Cerebellar nuclear complex (tissue), 1 donor: ENCODE measurements around the gene VCPKMT.
"Not testable (repeated sequence)": the region's sequence is repeated elsewhere in the genome, so short reads cannot be mapped to it uniquely, and the experiment has no call there.

Experiments used
- DNase-seq, 2 experiments: peaks; one replicate each; lab custom pipeline; 2025; lab: John Stamatoyannopoulos, UW

The VCPKMT gene

DNA sequence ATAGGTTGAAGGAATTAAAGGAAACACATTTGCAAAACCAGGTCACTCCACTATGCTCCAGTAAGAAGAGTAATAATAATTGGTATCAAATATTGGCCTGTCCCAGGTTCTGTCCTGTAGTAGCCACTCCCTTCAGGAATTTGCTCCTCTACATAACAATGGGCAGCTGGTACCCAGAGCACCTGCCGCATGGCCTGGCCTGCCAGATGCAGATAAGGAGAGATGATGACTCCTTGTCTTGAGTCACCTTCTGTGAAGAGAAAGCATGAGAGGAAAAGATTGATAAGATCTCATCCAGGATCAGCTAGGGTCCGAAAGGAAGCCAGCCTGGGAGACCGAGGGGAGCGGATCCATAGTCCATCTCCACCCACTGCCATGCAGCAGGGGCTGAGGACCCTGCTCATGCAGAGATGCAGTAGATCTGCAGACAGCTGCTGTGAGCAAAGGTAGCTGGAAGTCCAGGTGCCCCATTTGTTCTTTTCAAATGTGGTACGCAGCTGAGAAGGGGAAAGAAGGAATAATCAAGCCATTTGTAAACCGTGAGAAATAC lies 24.3 kb downstream of the VCPKMT start:
- DNase-seq: no peak

DNA sequence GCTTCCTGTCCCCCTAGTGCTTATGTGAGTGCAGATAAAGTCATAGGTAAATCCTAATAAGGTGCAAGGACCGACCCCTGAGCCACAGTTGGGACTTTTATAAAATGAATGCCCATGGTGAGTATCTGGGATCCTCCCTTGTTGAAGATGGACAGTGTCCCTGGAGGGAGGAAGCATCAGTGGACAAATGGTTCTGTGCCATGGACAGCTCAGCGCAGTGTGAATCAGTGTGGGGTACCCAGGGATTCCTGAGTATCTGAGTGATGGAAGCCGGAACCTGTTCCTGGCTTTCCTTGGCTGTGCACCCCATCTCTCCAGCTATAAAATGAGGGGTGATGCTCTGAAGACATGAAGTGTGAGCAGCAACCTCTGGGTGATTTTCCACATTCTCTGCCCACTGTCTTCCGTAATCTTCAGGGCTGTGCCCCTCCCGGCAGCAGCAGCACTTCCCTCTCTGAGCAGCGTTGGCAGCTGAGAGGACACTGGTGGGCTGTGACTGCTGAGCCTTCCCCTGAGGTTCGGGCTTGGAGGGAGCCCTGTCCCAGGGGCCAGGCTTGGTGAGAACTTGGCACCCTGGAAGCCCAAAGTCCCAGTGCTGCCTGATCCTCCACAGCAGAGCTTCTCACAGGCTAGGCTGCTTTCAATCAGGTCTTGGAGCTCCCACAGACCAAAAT lies 25.0 kb downstream of the VCPKMT start:
- no peak for DNase-seq

- no peak for DNase-seq
Measured at GRCh38 chr14:50089208-50089607, 27.2 kb downstream of the VCPKMT start.

DNA sequence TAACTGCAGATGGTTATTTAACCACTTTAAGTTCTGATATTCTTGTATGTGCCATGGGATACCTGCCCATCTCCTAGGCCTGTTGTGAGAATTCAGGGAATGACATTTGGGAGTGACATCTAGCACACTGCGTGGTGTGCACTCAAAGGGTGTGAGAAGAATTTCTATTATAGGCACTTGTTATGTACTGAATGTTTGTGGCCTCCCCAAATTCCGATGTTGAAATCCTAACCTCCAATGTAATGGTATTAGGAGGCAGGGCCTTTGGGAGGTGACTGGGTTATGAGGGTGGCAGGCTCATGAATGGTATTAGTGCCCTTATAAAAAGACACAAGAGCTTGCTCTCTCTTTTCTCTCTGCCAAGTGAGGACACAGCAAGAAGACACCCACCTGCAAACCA lies 27.6 kb downstream of the VCPKMT start:
- DNase-seq: no peak

- DNase-seq: no peak
Measured at GRCh38 chr14:50088117-50088515, 28.3 kb downstream of the VCPKMT start.

DNA sequence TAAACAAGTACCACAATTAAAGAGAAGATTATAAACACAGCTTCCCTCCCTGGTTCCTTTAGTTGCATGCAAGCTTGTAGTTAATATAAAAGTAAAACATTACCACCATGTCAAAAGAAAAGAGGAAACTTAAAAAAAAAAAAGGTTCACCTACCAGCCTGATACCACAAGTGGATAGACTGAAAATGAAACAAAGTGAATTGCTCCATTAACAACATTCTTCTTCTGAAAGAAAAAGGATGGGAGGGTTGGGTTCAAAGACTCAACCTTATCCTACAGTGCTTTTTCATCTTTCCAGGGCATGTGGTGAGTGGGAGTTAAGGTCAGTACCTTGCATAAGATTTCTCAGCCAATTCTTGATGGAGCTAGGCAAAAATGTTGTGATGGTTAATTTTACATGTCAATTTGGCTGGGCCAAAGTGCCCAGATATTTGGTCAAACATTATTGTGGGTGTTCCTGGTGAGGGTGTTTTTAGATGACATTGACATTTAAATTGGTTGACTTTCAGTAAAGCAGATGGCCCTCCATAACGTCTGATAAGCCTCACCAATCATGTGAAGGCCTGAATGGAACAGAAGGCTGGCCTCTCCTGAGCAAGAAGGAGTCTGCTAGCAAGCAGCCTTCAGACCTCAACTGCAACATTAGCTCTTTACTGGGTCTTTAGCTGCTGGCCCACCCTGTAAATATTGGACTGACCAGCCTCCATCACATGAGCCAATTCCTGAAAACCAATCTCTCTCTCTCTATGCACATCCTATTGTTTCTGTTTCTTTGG lies 28.8 kb downstream of the VCPKMT start:
- DNase-seq: no peak

GRCh38 chr14:50086321-50086711 lies 30.1 kb downstream of the VCPKMT start:
- no peak for DNase-seq

DNA sequence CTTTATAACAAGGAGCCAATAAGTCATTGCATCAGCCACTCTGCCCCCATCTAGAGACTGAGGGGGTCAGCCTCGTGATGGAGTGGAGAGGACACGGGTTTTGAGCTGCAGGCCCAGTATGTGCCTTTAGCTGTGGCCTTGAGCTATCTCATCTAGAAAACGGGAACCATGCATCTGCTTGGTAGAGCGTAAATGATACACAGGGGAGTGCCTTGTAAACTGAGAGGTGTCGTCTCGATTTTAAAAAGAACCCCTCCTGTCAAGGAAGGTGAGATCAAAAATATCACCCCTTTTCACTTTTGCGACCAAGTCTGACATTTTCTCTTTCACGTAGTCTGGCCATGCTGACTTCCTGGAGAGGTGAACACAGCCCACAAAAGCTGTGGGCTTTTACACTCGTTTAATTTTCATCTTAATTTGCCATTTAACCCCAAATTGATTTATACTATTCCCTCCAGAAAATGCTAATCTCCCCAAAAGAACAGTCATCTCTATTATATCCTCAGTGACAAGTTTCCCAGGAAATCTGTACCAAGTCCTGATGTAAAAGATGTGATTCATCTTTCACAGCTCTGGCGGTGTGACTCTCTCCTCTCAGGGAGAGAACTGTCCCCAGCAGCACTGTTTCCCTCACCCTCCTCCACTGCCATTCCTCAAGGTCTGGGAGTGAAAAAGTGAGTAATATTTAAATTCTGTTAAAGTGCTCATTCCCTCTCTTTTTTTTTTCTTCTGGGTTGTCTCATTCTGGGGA lies 30.6 kb downstream of the VCPKMT start:
- no peak for DNase-seq

DNA sequence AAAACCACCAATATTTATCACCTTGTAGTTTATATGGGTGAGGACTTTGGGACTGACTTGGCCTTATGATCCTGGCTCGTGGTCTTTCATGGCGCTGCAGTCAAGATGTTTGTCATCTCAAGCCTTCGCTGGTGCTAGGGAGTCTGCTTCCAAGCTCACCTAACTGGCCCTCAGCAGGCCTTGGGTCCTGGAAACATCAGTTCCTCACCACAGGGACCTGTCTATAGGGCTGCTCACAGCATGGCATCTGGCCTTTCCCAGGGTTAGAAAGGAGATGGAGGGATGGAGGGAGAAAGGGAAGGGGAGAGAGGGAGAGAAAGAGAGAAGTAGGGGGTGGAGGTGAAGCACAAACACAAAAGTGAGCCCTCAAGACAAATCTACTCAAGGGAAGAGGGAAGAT lies 31.7 kb downstream of the VCPKMT start:
- no peak for DNase-seq

DNA sequence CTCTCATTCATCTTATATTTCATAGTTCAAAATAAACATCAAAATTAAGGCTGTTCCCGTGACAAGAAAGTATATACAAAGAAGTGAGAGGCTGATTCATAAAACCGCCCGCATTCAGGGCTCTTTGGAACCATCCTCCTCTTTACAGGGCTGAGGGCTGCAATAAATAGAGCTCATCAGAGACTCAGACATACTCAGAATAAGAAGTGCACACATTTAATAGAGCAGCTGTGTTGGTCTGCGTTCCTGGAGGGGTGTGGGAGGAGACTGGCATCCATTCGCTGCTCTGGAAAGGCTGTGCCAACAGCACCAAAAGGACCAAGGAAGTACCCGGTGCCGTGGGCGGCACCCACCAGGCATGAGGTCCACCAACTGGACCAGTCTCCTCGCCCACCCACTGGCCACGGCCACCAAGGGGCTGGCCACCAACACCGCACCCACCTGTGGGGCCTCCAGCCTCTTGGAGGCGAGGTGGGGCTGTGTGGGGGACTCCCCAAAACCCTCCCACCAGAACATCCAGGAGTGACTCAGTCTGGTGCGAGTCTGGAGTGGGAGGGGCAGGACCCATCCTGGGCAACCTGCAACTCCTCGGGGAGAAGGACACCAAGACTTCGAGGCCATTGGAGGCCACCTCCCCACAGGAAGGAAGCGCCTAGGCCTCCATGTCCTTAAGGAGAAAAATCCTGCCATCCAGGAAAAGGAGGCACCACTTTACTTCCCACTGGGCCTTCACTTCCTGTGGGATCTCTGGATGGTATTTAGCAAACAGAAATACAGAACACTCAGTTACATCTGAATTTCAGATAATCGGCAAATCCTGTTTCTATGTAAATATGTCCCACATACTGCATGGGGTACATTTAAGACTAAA lies 32.7 kb downstream of the VCPKMT start:
- no peak for DNase-seq

DNA sequence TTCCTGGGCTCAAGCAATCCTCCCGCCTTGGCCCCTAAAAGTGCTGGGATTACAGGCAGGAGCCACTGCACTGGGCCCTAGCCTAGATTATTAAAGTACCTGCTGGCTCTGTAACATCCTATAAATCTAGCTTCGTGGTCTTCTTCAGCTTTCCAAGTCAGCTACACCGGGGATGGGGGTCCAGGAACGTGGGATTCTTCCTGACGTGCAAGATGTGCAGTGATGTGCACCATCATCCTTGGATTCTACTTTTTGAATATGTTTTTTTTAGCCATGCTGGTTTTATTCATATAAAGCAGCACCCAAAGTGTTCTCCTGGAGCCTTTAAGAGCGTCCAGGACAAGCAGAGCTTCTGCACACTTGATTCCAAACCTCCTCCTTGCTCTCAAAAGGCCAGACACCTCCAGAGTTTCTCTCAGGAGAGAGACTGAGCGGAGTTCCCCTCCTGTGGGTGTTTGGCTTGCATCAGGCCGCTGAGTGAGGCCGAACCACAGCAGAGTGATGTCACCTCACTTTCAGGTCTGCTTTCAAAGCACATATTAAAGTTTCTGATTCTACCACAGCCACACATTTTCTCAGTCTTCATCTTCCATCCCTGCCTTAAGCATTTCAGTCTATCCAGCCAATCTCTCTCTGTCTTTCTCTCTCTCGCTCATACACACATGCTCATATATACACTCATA lies 33.4 kb downstream of the VCPKMT start:
- DNase-seq: no peak

- DNase-seq: no peak
Measured at GRCh38 chr14:50082308-50082742, 34.0 kb downstream of the VCPKMT start.

DNA sequence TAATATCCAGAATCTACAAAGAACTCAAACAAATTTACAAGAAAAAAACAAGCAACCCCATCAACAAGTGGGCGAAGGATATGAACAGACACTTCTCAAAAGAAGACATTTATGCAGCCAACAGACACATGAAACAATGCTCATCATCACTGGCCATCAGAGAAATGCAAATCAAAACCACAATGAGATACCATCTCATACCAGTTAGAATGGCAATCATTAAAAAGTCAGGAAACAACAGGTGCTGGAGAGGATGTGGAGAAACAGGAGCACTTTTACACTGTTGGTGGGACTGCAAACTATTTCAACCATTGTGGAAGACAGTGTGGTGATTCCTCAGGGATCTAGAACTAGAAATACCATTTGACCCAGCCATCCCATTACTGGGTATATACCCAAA lies 37.3 kb downstream of the VCPKMT start:
- DNase-seq: not testable (repeated sequence)

DNA sequence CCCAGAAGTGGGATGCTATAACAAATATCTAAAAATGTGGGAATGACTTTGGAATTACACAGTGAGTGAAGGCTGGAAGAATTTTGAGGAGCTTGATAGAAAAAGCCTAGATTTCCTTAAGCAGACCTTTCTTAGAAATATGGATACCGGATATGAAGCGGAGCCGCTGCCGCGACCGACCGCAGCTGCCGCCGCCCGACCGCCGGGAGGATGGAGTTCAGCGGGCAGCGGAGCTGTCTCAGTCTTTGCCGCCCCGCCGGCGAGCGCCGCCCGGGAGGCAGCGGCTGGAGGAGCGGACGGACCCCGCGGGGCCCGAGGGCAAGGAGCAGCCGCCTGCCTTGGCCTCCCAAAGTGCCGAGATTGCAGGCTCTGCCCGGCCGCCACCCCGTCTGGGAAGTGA lies 42.7 kb downstream of the VCPKMT start:
- DNase-seq: not testable (repeated sequence)

- DNase-seq: no peak
Measured at GRCh38 chr14:50072395-50072794, 44.0 kb downstream of the VCPKMT start.

DNA sequence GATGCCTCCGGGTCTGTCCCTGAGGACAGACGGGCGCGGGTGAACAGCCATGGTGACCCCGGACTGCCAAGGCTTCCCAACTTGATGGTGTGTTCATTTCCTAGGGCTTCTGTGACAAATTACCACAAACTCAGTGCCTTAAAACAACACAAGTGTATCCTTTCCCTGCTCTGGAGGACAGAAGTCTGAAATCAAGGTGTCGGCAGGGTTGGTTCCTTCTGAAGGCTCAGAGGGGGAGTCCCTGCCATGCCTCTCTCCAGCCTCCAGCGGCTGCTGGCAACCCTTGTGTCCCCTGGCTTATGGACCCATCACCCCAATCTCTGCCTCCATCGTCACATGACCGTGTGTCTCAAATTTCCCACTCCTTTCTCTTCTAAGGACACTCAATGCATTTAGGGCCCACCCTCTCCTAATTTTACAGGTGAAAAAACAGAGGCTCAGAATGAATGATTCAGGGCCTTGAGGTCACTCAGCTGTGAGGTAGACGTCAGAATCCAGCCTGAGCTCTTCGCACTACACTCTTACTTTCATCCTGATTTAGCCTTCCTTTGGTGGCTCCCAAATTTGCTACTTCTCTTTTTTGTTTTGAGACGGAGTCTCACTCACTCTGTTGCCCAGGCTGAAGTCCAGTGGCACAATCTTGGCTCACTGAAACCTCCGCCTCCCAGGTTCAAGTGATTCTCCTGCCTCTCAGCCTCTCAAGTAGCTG lies 45.4 kb downstream of the VCPKMT start:
- DNase-seq: no peak

DNA sequence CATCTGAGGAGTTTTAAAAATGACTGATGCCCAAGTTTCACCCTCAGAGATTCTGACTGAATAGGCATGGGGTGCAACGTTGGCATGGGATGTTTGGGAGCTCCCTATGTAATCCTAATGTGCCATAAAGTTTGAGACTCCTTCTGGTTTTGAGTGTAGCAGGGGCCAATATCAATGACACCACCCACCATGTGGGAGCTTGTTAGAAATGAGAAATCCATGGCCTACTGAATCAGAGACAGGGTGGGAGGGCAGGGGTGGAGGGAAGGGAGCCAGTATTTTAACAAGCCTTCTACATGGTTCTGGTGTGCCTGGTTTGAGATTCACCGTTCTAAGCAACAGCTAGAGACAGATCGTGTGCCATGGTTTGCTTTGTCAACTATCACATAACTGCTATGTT lies 46.1 kb downstream of the VCPKMT start:
- DNase-seq: no peak

GRCh38 chr14:50069325-50069724 lies 47.0 kb downstream of the VCPKMT start:
- DNase-seq: no peak

DNA sequence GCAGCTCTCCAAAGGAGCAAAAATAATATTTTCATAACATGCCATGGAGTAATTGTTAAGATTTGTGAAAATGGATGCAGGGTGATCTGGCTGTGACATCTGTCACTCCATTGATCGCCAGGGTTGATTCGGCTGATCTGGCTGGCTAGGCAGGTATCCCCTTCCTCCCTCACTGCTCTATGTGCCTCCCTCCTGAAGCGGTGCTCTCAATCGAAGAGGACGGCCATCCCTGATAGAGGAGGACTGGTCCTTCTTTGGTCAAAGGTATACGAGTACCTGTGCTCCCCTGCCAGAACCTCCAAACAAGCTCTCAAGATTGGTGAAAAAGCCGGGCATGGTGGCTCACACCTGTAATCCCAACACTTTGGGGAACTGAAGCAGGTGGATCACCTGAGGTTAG lies 47.9 kb downstream of the VCPKMT start:
- DNase-seq: no peak

GRCh38 chr14:50067723-50068495 lies 48.5 kb downstream of the VCPKMT start:
- no peak for DNase-seq
